ENCODE data around the gene SLC22A23. TPM values are rescaled to one million over a fixed set of nuclear protein-coding genes. Genes with fewer than 3 reads are reported as not detected.

SLC22A23 gene
- polyA plus RNA-seq, 4 donors, result 9.8 to 12.4 (median 11.4) TPM

GRCh38 chr6:3277251-3277650 lies 179.6 kb downstream of the SLC22A23 start:
- no peak for DNase-seq (ENCODE audit: low read depth in 4 of 4, low spot score in 3 of 4)

- DNase-seq (ENCODE audit: low read depth in 4 of 4, low spot score in 3 of 4), result no peak
Measured at GRCh38 chr6:3276174-3277167, 180.4 kb downstream of the SLC22A23 start.

- DNase-seq (ENCODE audit: low read depth in 4 of 4, low spot score in 3 of 4), result no peak
Measured at GRCh38 chr6:3273707-3274521, 182.9 kb downstream of the SLC22A23 start.

- no peak for DNase-seq (ENCODE audit: low read depth in 4 of 4, low spot score in 3 of 4)
Measured at GRCh38 chr6:3272911-3273547, 183.8 kb downstream of the SLC22A23 start.

- no peak for DNase-seq (ENCODE audit: low read depth in 4 of 4, low spot score in 3 of 4)
Measured at GRCh38 chr6:3271756-3272155, 185.1 kb downstream of the SLC22A23 start.

- DNase-seq (ENCODE audit: low read depth in 4 of 4, low spot score in 3 of 4), result no peak
Measured at GRCh38 chr6:3270258-3270657, 186.6 kb downstream of the SLC22A23 start.

GRCh38 chr6:3269281-3269975 lies 187.4 kb downstream of the SLC22A23 start:
- DNase-seq (ENCODE audit: low read depth in 4 of 4, low spot score in 3 of 4), result no peak

GRCh38 chr6:3268680-3269079 lies 188.2 kb downstream of the SLC22A23 start:
- no peak for DNase-seq (ENCODE audit: low read depth in 4 of 4, low spot score in 3 of 4)

GRCh38 chr6:3267162-3267561 lies 189.7 kb downstream of the SLC22A23 start:
- DNase-seq (ENCODE audit: low read depth in 4 of 4, low spot score in 3 of 4), result no peak

GRCh38 chr6:3266170-3266569 lies 190.7 kb downstream of the SLC22A23 start:
- DNase-seq (ENCODE audit: low read depth in 4 of 4, low spot score in 3 of 4), result no peak

GRCh38 chr6:3265671-3266070 lies 191.2 kb downstream of the SLC22A23 start:
- no peak for DNase-seq (ENCODE audit: low read depth in 4 of 4, low spot score in 3 of 4)

GRCh38 chr6:3264356-3264755 lies 192.5 kb downstream of the SLC22A23 start:
- no peak for DNase-seq (ENCODE audit: low read depth in 4 of 4, low spot score in 3 of 4)

GRCh38 chr6:3263096-3263495 lies 193.8 kb downstream of the SLC22A23 start:
- no peak for DNase-seq (ENCODE audit: low read depth in 4 of 4, low spot score in 3 of 4)

- DNase-seq (ENCODE audit: low read depth in 4 of 4, low spot score in 3 of 4), result no peak
Measured at GRCh38 chr6:3261921-3262320, 194.9 kb downstream of the SLC22A23 start.

- DNase-seq (ENCODE audit: low read depth in 4 of 4, low spot score in 3 of 4), result no peak
Measured at GRCh38 chr6:3261518-3261820, 195.4 kb downstream of the SLC22A23 start.

- no peak for DNase-seq (ENCODE audit: low read depth in 4 of 4, low spot score in 3 of 4)
Measured at GRCh38 chr6:3260772-3261517, 195.9 kb downstream of the SLC22A23 start.

GRCh38 chr6:3260296-3260695 lies 196.6 kb downstream of the SLC22A23 start:
- no peak for DNase-seq (ENCODE audit: low read depth in 4 of 4, low spot score in 3 of 4)

GRCh38 chr6:3259491-3259958 lies 197.3 kb downstream of the SLC22A23 start:
- no peak for DNase-seq (ENCODE audit: low read depth in 4 of 4, low spot score in 3 of 4)

- peak; percentile 79 to 85 (median 81) for DNase-seq (ENCODE audit: low read depth in 4 of 4, low spot score in 3 of 4)
Measured at GRCh38 chr6:3258720-3259490, 197.9 kb downstream of the SLC22A23 start, which contains the start of gene PSMG4. Gene PSMG4 (plus strand): TSS chr6:3258947. CDS start chr6:3259023, 76 bp downstream.
